ENCODE data around the gene SH3BP2.

DNA sequence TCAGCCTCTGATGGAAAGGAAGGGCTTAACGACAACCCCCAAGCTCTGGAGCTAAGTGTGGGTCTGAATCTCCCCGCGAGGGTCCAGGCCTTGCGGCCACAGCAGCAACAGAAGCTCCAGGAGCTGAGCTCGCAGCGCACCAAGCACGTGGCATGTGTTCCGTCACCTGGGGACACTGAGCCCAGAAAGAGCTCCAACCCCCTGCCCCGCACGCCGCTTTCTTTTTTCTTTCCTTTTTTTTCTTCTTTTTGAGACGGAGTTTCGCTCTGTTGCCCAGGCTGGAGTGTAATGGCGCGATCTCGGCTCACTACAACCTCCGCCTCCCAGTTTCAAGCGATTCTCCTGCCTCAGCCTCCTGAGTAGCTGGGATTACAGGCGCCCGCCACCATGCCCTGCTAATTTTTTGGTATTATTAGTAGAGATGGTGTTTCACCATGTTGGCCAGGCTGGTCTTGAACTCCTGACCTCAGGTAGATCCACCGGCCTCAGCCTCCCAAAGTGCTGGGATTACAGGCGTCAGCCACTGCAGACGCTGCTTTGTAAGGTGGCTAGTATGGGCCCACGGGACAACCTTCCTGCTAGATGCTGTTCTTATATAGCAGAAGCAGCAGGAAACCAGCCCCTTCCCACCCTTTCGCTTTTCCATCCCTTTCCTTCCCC, 36.1 kb upstream of the SH3BP2 start:
- TF ChIP-seq, protein P1, sequence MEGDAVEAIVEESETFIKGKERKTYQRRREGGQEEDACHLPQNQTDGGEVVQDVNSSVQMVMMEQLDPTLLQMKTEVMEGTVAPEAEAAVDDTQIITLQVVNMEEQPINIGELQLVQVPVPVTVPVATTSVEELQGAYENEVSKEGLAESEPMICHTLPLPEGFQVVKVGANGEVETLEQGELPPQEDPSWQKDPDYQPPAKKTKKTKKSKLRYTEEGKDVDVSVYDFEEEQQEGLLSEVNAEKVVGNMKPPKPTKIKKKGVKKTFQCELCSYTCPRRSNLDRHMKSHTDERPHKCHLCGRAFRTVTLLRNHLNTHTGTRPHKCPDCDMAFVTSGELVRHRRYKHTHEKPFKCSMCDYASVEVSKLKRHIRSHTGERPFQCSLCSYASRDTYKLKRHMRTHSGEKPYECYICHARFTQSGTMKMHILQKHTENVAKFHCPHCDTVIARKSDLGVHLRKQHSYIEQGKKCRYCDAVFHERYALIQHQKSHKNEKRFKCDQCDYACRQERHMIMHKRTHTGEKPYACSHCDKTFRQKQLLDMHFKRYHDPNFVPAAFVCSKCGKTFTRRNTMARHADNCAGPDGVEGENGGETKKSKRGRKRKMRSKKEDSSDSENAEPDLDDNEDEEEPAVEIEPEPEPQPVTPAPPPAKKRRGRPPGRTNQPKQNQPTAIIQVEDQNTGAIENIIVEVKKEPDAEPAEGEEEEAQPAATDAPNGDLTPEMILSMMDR (conservative IDR thresholded peaks at IDR 0.05; ENCODE audit: low read depth, low read length), result no peak
- TF ChIP-seq EZH2phosphoT487 (IDR thresholded peaks at IDR 0.05; ENCODE audit: borderline replicate concordance, low read length) (no peak), EZH2 (IDR thresholded peaks at IDR 0.05; ENCODE audit: low read length, unreplicated experiment) (no peak)

All from PC-3 (cell line).